ENCODE measurements around the gene PLAAT4. TPM values are rescaled to one million over a fixed set of nuclear protein-coding genes. Genes with fewer than 3 reads are reported as not detected.

The PLAAT4 gene, protein sequence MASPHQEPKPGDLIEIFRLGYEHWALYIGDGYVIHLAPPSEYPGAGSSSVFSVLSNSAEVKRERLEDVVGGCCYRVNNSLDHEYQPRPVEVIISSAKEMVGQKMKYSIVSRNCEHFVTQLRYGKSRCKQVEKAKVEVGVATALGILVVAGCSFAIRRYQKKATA
- total RNA-seq: 36.4 and 83.2 TPM in 2 replicates

DNA sequence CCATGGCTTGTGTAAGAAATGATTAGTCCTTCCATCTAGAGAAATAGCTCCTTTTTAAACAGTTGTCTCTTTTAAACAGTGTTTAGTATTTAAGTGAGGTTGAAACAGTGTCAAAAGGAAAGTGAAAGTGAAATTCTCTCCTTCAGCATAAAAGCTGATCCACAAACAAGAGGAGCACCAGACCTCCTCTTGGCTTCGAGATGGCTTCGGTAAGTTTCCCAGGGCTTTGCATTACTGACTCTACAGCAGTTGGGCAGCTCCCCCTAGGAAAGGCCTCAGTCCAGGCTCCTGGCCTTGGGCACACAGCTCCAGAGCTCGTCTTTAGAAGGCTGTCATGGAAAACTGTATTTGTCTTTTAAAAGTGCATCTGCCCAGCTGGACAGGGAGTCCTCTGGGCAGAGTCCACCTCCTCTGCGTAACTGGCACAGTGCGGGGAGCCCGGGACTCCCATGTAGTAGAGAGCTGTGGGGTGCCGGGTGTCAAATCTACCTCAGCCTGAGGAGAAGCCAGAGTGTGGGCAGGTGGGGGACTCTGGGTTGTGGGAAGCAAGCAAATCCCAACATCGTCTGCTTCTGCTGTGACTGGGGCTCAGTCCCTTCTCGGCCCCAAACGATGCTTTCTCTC, at the start of gene PLAAT4:
Gene PLAAT4 (plus strand): TSS at position 140 of the 624 bp plus-strand sequence. CDS start 61 bp downstream, at position 201.
- peak; percentile 81 for DNase-seq (ENCODE audit: low read depth)

DNA sequence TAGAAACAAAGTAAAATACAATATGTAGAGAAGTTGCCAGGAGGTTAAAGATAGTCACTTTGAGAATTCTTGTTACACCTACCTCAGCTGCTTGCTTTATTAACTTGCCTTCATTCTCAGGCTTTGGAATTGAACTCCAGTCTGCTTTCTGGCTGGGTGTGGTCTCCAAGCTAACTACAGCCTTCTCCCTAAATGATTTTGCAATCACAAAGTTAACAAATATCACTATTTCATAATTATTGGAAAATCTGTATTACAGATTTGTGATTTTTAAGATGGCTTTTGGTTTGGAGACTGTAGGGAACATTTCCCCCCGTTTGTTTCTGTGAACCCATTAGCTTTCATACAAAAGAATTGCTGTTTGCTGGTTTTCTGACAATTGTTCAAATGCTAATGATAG, 47.8 kb upstream of the PLAAT4 start:
- DNase-seq (ENCODE audit: low read depth): no peak

DNA sequence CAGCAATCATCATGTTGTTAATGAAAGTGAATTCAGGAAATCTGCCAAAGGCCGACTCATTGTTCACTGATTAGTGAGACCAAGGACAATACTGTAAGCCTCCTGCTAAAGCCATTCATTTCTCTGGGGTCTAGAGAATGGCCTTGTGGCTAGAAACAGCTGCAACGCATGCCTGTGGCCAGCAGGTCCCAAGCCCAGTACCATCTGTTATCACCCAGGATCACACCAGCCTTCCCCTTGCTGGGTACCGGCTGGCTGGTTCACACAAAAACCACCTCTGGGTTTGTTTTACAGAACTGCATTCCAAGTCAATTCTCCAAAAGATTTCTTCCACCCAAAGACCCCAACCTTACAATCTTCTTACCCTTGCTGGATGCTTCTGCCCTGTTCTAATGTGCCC, 46.7 kb upstream of the PLAAT4 start:
- peak; percentile 82 for DNase-seq (ENCODE audit: low read depth)

DNA sequence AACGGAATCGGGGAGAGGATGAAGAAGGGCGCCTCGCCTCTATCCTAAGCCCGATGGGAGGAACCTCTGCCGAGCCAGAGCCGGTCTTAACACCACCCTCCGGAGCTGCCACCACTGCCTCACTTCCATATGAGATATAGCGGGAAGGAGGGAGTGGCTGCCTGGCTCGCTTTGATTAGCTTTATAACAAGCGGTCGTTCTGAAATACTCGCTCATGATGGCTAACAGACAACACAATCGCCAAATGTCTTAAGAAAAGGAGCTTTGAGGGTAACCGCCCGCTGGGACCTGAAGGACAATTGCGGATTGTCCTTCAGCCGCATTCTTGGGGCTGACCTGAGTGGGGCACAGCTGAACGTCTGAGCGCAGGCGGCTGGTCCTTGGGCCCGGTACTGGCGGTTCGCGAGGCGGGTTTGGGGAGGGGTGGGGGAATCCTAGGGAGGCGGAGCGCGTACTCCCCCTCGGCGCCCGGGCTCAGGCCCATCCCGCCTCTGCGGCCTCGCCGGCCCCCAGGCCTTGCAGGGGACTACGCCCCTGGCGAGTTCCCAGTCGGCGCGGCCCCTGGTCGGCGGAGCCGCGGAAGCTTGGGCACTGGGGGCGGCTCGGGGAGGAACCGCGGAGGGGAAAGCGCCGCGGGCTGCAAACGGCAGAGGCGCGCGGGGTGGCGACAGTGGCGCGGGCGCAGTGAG, 45.9 kb upstream of the PLAAT4 start, which contains the start of gene PLAAT5:
Gene PLAAT5 (minus strand): TSS at position 617 of the 689 bp plus-strand sequence. CDS start 133 bp downstream, at position 484.
- DNase-seq (ENCODE audit: low read depth): no peak

DNA sequence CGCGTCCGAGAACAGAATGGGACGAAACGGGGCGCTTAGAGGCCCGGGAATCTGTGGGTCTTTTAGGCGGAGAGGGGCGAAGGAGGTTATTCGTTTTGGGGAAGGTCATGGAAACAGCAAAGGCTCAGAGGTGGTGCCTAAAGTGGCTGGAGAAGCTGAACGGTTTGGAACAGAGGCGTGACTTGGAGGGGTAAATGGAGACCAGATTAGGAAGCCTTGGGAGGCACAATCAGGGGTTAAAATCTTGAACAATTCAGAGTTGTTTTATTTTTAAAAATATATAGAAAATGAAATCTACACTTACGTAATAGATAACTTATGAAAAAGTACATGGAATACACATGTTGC, 45.4 kb upstream of the PLAAT4 start:
- no peak for DNase-seq (ENCODE audit: low read depth)

DNA sequence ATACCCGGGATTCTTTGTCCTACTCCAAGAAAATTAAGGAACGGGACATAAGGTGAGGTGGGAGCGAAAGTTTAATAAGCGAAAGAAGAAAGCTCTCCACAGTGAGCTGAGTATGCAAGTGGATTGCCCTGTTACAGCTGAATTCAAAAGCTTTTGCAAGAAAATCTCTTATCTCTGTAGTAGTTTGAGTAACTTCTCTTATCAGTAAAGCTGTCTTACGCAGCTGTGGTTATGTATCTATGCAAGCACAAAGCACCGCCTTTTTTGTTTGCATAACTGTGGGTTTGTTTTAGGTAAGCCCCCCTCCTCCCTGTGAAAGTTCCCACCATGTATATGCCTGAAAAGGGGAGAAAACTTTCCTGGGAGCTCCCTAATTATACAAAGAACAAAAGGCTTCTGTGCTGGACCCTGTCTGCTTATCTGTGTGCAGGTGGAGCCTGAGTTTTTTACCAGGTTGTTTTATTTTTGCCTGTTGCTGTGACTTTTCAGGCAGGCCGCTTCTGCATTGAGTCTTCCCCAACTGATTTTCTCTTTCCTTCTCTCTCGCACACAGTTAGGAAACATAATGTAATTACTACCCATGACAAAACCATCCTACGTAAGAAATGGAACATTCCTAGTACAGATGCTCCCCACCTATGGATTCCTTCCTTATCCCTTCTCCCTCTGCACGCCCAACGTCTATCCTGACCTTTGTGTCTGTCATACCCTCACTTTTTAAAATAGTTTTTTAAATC, 44.8 kb upstream of the PLAAT4 start:
- no peak for DNase-seq (ENCODE audit: low read depth)

DNA sequence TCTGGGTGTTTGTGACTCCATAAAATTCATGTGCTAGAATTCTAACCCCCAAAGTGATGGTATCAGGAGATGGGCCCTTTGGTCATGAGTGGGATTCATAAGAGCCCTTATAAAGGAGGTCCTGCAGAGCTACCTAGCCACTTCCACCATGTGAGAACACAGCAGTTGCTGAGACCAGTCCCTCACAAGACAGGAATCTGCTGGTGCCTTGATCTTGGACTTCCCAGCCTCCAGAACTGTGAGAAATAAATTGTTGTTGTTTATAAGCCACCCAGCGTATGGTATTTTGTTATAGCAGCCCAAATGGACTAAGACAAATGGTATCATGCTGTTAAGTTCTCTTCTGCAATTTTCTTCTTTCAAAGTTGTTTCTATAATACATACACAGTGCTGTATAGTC, 44.2 kb upstream of the PLAAT4 start:
- no peak for DNase-seq (ENCODE audit: low read depth)

DNA sequence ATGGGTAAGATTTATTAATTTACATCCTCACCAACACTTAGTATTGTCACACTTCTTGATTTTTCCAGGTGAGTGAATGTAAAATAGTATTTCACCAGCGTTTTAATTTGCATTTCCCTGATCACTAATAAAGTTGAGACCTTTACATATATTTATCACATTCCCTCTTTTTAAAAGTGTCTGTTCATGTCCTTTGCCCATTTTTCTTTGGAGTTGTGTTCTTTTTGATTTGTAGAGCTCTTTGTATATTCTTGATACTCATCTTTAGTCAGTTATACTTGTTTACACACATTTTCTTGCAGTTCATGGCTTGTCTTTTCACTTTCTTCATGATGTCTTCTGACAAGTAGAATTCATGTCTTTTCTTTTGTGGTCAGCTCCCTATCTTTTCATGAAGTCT, 43.5 kb upstream of the PLAAT4 start:
- no peak for DNase-seq (ENCODE audit: low read depth)

DNA sequence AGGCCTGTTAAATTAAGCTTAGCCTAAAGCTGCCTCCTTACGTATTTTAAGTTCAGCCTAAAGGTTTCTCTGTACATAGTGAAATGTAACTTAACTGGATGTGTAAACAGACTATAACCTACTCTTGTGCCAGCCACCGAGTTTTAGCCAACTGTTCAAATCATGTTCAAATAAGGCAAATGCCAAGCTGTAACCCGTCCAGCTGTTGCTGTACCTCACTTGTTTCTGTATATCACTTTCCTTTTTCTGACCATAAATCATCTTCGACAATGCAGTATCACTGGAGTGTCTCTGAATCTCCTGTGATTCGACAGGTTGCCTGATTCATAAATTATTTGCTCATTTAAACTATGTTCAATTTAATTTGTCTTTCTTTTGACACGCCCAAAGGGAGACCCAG, 41.6 kb upstream of the PLAAT4 start:
- DNase-seq (ENCODE audit: low read depth): no peak

DNA sequence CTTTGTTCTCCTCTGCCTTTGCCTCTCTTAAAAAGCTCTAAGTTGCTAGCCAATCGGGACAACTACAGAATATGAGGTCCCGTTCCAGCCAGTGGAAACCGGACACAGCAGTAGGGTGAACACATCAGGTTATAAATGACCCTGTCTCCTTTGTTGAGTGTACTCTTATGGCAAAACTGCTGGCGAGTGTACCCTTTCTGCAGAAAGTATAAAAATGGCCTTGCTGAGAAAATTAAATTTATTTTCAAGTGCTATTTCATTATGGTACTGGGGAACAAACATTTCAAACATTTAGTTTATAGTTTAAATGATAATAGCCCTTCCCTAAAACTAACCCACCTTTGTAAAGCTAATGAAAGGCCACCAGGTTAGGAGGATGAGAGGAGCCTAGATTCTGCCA, 36.7 kb upstream of the PLAAT4 start:
- DNase-seq (ENCODE audit: low read depth): no peak

DNA sequence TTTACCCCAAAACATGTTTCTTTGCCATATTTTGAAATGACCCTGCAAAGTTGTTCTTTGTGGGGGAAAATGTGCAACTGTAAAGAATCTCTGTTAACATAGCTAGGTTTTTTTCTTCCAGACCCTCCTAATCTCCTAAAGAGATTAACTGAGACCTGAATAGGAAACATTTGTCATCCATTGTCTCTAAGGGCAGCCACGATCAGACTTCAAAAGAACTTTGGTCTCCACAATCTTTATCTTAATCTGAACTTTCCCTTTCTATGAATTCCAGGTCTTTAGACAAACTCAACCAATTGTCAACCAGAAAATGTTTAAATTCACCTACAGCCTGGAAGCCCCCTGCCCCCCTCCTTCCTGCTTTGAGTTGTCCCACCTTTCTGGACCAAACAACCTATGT, 35.4 kb upstream of the PLAAT4 start:
- no peak for DNase-seq (ENCODE audit: low read depth)

DNA sequence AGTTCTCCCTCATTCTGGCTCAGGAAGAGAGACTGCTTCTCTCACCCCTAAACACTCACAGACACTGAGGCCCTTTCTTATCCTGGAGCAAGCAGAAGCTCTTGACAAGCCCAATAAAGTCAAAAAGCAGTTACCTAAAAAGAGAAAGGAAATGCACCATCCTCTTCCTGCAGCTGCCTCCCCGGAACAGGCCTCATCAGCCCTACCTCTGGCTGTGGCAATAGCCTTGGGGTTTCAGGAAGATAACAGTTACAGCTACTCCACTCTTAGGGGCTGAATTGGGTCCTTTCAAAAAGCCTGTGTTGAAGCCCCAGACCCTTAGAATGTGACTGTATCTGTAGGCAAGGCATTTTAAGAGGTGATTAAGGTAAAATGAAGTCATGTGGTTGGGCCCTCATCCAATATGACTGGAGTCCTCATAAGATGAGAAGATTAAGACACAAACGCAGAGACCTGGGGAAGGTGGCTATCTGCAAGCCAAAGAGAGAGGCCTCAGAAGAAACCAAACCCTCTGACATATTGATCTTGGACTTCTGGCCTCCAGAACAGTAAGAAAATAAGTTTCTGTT, 34.3 kb upstream of the PLAAT4 start:
- no peak for DNase-seq (ENCODE audit: low read depth)

DNA sequence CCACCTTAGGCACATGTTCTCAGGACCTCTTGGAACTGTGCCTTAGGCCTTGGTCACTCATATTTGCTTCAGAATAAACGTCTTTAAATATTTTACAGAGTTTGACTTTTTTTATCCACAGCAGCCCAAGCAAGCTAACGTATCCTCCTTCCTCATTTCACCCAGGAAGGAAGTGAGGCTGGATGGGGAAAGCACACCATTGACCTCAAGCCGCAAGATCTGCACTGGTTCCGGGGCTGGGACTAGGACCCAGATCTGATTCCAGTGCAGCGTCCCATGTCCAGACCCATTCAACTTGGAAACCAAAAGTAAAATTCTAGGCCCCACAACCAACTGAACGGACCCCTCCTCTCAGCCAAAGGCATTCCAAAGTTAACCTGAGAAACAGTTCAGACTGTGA, 33.1 kb upstream of the PLAAT4 start:
- DNase-seq (ENCODE audit: low read depth): no peak

DNA sequence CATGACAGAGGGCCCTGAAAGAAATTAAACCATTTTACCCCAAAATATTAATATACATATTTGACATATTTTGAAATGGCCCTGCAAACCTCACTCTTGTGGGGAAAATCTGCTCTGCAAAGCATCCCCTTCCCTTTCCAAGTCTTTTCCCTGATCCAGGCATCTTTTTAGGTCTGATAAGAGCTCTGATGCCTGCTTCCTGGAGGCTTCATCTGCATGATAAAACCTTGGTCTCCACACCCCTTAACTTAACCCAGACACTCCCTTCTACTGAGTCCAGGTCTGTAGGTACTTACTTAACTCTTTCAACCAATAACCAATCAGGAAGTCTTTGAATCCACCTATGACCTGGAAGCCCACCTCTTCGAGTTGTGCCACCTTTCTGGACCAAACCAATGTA, 32.6 kb upstream of the PLAAT4 start:
- no peak for DNase-seq (ENCODE audit: low read depth)

DNA sequence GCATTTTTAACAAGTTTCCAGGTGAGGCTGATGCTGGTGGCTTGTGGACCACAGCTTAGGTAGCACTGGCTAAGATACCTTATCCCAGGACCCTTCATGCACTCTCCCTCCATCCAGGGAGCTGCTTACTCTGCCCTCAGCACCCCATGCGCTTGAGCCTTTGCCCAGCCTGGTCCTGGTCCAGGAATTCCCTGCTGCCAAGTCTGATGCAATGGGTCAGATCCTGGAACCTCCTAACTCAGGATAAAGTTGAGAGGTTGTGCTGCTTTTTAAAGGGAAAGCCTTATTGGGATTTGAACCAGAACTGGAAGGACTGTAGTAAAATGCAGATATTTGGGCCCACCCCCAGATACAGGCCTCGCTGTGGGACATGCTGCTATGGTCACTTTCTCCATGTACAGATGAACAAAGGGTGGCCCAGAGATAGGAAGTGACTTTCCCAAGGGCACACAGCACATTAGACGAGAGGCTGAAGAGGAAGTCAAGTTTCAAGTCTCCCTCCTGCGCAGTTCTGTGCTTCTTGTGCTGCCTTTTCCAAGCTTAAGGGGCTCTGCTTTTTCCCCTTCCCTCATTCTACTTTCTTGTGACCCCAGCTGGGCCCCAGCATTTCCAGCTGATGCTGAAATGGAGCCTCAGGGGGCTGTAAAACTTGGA, 31.5 kb upstream of the PLAAT4 start:
- DNase-seq (ENCODE audit: low read depth): peak; percentile 30

DNA sequence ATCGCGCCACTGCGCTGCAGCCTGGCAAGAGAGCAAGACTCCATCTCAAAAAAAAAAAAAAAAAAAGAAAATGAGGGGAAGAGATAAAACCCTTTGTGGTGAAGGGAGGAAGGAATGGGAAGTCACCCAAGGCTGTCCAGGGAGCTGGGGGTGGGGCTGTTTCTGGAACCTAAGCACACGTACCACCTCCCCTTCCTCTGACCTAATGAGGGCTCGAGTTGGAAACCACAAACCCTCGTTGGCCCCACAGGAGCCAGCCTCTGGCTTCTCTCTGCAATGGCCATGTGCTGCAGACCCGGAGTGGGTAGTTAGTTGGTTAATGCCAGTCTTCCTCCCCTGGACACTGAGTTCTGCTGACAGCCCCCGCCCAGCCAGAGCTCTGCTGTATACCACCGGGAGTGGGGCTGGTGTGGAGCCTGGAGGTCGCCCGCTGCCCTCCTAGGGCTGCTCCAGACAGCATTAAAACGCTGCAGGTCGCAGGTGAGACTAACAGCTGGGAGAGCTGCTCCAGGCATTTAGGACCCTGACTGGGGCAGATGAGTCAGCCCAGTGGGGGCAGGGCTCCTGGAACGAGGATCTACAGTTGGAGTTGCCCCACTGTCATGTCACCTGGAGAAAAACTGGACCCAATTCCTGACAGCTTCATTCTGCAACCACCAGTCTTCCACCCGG, 30.6 kb upstream of the PLAAT4 start, which contains the start of gene LGALS12:
Gene LGALS12 (plus strand): TSS at position 228 of the 672 bp plus-strand sequence. CDS start 375 bp downstream, at position 603.
- peak; percentile 27 for DNase-seq (ENCODE audit: low read depth)

DNA sequence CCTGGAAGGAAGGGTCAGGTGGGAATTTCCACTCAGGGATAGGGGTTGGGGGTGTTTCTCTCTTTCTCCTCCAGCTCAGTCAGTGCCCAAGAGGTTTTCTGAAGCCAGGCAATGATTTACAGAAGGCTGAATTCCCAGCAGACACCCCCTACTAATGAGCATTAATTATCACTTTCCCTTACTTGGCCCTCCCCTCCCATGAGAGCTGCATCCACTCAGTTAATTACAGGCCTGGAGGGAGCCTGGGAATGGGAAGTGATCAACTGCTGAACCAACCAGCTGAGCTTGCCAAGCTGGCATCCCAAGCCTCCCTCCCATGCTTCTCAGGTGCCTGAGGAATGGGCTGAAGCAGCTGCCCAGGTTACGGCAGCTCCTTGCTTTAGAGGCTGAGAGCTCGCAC, 29.7 kb upstream of the PLAAT4 start:
- peak; percentile 38 for DNase-seq (ENCODE audit: low read depth)

DNA sequence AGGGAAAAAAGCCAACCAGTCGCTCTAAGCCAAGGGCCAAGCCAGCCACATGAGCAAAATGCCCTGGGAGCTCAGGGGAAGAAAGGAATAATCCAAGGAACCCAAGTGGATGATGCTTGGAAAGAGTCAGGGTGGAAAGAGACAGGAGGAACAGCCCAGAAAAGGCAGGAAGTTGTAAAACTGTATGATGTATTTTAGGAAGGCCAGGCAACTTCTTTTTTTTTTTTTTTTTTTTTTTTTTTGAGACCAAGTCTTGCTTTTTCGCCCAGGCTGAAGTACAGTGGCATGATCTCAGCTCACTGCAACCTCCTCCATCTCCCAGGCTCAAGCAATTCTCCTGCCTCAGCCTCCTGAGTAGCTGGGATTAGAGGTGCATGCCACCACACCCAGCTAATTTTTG, 29.1 kb upstream of the PLAAT4 start:
- DNase-seq (ENCODE audit: low read depth): no peak

DNA sequence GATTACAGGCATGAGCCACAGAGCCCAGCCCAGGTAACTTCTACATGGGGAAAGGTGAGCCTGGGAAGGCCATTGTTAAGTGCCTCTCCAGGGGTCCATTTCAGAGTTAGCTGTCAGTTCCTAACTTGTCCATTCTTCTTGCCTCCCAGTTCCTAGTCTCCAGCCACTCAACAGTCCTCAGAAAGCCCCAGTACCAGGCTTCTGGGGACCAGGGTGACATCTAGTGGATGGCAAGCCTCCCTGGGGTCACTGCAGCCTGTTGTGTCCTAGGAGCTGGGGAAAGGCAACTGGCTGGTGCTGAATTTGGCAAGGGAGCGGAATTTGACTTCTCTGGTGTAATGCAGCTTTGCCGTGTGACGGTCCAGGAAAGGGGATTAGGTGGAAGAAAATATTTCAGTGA, 28.6 kb upstream of the PLAAT4 start:
- DNase-seq (ENCODE audit: low read depth): peak; percentile 33

DNA sequence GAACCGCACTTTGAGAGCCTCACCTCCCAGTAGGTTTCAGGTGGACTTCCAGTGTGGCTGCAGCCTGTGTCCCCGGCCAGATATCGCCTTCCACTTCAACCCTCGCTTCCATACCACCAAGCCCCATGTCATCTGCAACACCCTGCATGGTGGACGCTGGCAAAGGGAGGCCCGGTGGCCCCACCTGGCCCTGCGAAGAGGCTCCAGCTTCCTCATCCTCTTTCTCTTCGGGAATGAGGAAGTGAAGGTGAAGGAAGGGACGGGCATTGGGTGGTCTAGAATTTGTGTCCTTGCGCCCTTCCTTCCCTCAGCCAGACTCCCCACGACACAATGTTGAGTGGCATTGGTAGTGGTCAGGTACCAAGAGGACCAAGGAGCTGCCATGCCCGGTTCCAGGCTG, 27.9 kb upstream of the PLAAT4 start:
- no peak for DNase-seq (ENCODE audit: low read depth)
